SK-N-SH treated with all-trans-retinoic acid at 6 μM for 48 hours (cell line): ENCODE measurements around the gene CACNA2D4.

Source experiments
- ATAC-seq: fragments of 200-7000 bp; cut with Tn5 transposase; 3 replicates; pipeline ENCODE4 v1.9.1; 2020; ENCODE audit warnings: mild to moderate bottlenecking, moderate library complexity
- ARNTL ChIP-seq: fragments of 450-650 bp; formaldehyde crosslinking; IDR thresholded peaks from 2 replicates; pipeline ENCODE4 v1.5.0; 2020; ENCODE audit warnings: low read depth, mild to moderate bottlenecking, moderate library complexity, borderline replicate concordance
- BACH2 ChIP-seq: fragments of 250-450 bp; sonication (Bioruptor Pico); IDR thresholded peaks from 2 replicates; pipeline ENCODE4 v1.9.0; 2021; ENCODE audit warnings: mild to moderate bottlenecking, borderline replicate concordance
- CSDC2 ChIP-seq: fragments of 250-450 bp; sonication (Bioruptor Pico); IDR thresholded peaks from 2 replicates; pipeline ENCODE4 v1.5.0; 2020; ENCODE audit warnings: mild to moderate bottlenecking, moderate library complexity
- CSRNP3 ChIP-seq: fragments of 250-450 bp; sonication (Bioruptor Pico); IDR thresholded peaks from 2 replicates; pipeline ENCODE4 v1.5.1; 2021; ENCODE audit warnings: mild to moderate bottlenecking, moderate library complexity
- ESRRG ChIP-seq: fragments of 250-450 bp; sonication (Bioruptor Pico); IDR thresholded peaks from 2 replicates; pipeline ENCODE4 v1.6.1; 2021; ENCODE audit warnings: mild to moderate bottlenecking
- GLIS3 ChIP-seq: fragments of 250-450 bp; sonication (Bioruptor Pico); IDR thresholded peaks from 2 replicates; pipeline ENCODE4 v1.5.0; 2020; ENCODE audit warnings: mild to moderate bottlenecking, moderate library complexity
- ISL1 ChIP-seq: fragments of 250-450 bp; sonication (Bioruptor Pico); IDR thresholded peaks from 2 replicates; pipeline ENCODE4 v2.1.2; 2022; ENCODE audit warnings: mild to moderate bottlenecking, moderate library complexity
- OSR1 ChIP-seq: fragments of 250-450 bp; sonication (Bioruptor Pico); IDR thresholded peaks from 2 replicates; pipeline ENCODE4 v1.8.0; 2022; ENCODE audit warnings: moderate library complexity, mild to moderate bottlenecking, inconsistent platforms
- PATZ1 ChIP-seq: fragments of 250-450 bp; sonication (Bioruptor Pico); IDR thresholded peaks from 2 replicates; pipeline ENCODE4 v1.8.0; 2020; ENCODE audit warnings: mild to moderate bottlenecking, moderate library complexity, borderline replicate concordance
- POU6F1 ChIP-seq: fragments of 250-450 bp; sonication (Bioruptor Pico); IDR thresholded peaks from 2 replicates; pipeline ENCODE4 v1.8.0; 2021; ENCODE audit warnings: low read depth, mild to moderate bottlenecking, moderate library complexity, borderline replicate concordance
- PPARA ChIP-seq: fragments of 250-450 bp; sonication (Bioruptor Pico); IDR thresholded peaks from 2 replicates; pipeline ENCODE4 v1.5.0; 2020; ENCODE audit warnings: mild to moderate bottlenecking, borderline replicate concordance
- RARB ChIP-seq: fragments of 250-450 bp; sonication (Bioruptor Pico); IDR thresholded peaks from 2 replicates; pipeline ENCODE4 v1.8.0; 2021; ENCODE audit warnings: mild to moderate bottlenecking, moderate library complexity
- SNAI2 ChIP-seq: fragments of 250-450 bp; sonication (Bioruptor Pico); IDR thresholded peaks from 2 replicates; pipeline ENCODE4 v1.5.0; 2020; ENCODE audit warnings: mild to moderate bottlenecking, moderate library complexity
- TCF4 ChIP-seq: fragments of 250-450 bp; sonication (Bioruptor Pico); IDR thresholded peaks from 2 replicates; pipeline ENCODE4 v1.8.0; 2021; ENCODE audit warnings: mild to moderate bottlenecking, moderate library complexity, borderline replicate concordance
- TOX ChIP-seq: fragments of 250-450 bp; sonication (Bioruptor Pico); IDR thresholded peaks from 2 replicates; pipeline ENCODE4 v1.8.0; 2021; ENCODE audit warnings: mild to moderate bottlenecking, moderate library complexity, borderline replicate concordance
- TSHZ2 ChIP-seq: fragments of 250-450 bp; sonication (Bioruptor Pico); IDR thresholded peaks from 2 replicates; pipeline ENCODE4 v1.5.0; 2020; ENCODE audit warnings: mild to moderate bottlenecking, moderate library complexity
- ZC3H10 ChIP-seq: fragments of 250-450 bp; sonication (Bioruptor Pico); IDR thresholded peaks from 2 replicates; pipeline ENCODE4 v1.5.1; 2021; ENCODE audit warnings: mild to moderate bottlenecking, moderate library complexity
- ZFP30 ChIP-seq: fragments of 450-650 bp; formaldehyde crosslinking; IDR thresholded peaks from 2 replicates; pipeline ENCODE4 v1.5.0; 2022; ENCODE audit warnings: mild to moderate bottlenecking, moderate library complexity
- ZNF565 ChIP-seq: fragments of 450-650 bp; formaldehyde crosslinking; conservative IDR thresholded peaks from 2 replicates; pipeline ENCODE4 v1.5.0; 2020; ENCODE audit warnings: low read depth, mild to moderate bottlenecking, moderate library complexity
- ZNF70 ChIP-seq: fragments of 450-650 bp; formaldehyde crosslinking; IDR thresholded peaks from 2 replicates; pipeline ENCODE4 v1.5.0; 2020; ENCODE audit warnings: mild to moderate bottlenecking, moderate library complexity
- ZNF8 ChIP-seq: fragments of 450-650 bp; formaldehyde crosslinking; IDR thresholded peaks from 2 replicates; pipeline ENCODE4 v1.5.0; 2020; ENCODE audit warnings: mild to moderate bottlenecking, moderate library complexity

Gene CACNA2D4

GRCh38 chr12:1797011-1797901, 121.2 kb downstream of the CACNA2D4 start:
- no peak for ATAC-seq
- no peak for TF ChIP-seq RARB
- TF ChIP-seq TCF4 (CRISPR knock-in tag) = no peak
- TF ChIP-seq BACH2 (CRISPR knock-in tag) = no peak
- TF ChIP-seq POU6F1 (CRISPR knock-in tag) = no peak
- no peak for TF ChIP-seq ZNF8 (CRISPR knock-in tag)
- no peak for TF ChIP-seq ESRRG (CRISPR knock-in tag)
- TF ChIP-seq SNAI2 (CRISPR knock-in tag) = no peak
- no peak for TF ChIP-seq GLIS3
- no peak for TF ChIP-seq TSHZ2
- no peak for TF ChIP-seq PATZ1
- no peak for TF ChIP-seq ZNF565 (CRISPR knock-in tag)
- TF ChIP-seq ZNF70 (CRISPR knock-in tag) = no peak
- TF ChIP-seq CSDC2 = no peak
- TF ChIP-seq ISL1 (CRISPR knock-in tag) = no peak
- no peak for TF ChIP-seq ZC3H10 (CRISPR knock-in tag)

- no peak for TF ChIP-seq TCF4 (CRISPR knock-in tag)
- no peak for TF ChIP-seq ARNTL (CRISPR knock-in tag)
- TF ChIP-seq POU6F1 (CRISPR knock-in tag) = no peak
- TF ChIP-seq ZFP30 = no peak
- TF ChIP-seq SNAI2 (CRISPR knock-in tag) = no peak
- TF ChIP-seq ZNF8 (CRISPR knock-in tag) = no peak
- no peak for TF ChIP-seq CSDC2
- TF ChIP-seq ZC3H10 (CRISPR knock-in tag) = no peak
- TF ChIP-seq ZNF565 (CRISPR knock-in tag) = no peak
- TF ChIP-seq ESRRG (CRISPR knock-in tag) = no peak
- no peak for TF ChIP-seq TOX (CRISPR knock-in tag)
- no peak for TF ChIP-seq PPARA (CRISPR knock-in tag)
- TF ChIP-seq CSRNP3 = no peak
- TF ChIP-seq OSR1 (CRISPR knock-in tag) = no peak
- TF ChIP-seq BACH2 (CRISPR knock-in tag) = no peak
- TF ChIP-seq ZNF70 (CRISPR knock-in tag) = no peak
- ATAC-seq = no peak
These were observed 121.9 kb downstream of the CACNA2D4 start for GRCh38 chr12:1796515-1797010.
